Anterior cingulate cortex (tissue), 58 donors: ENCODE measurements around the gene MARK4.
"Not testable (repeated sequence)": the region's sequence is repeated elsewhere in the genome, so short reads cannot be mapped to it uniquely, and the experiment has no call there.

Experiments used
- DNase-seq, 58 donors: peaks; one replicate each; lab custom pipeline; 2025; lab: John Stamatoyannopoulos, UW

The MARK4 gene

DNA sequence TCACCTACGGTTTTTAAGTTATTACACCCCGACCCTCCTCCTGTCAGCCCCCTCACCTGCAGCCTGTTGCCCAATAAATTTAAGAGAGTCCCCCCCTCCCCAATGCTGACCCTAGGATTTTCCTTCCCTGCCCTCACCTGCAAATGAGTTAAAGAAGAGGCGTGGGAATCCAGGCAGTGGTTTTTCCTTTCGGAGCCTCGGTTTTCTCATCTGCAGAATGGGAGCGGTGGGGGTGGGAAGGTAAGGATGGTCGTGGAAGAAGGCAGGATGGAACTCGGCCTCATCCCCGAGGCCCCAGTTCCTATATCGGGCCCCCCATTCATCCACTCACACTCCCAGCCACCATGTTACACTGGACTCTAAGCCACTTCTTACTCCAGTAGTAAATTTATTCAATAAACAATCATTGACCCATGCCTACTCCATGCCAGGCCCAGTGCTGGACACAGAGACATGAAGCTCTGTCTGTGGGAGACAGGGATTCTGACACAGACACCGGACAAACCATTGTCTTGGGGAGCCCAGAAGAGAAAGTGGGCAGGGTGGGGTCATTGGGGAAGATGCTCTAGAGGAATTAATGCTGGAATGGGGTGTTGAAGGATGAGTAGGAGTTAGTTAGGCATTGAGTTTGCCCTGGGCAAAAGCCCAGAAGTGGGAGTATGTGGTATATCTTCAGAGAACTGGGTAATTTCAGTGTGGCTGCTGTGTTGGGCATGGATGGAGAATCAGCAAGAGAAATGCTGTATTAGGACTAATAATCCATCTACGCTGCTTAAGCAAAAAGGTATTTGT is 52.4 kb downstream of the MARK4 start:
- DNase-seq: no peak

DNA sequence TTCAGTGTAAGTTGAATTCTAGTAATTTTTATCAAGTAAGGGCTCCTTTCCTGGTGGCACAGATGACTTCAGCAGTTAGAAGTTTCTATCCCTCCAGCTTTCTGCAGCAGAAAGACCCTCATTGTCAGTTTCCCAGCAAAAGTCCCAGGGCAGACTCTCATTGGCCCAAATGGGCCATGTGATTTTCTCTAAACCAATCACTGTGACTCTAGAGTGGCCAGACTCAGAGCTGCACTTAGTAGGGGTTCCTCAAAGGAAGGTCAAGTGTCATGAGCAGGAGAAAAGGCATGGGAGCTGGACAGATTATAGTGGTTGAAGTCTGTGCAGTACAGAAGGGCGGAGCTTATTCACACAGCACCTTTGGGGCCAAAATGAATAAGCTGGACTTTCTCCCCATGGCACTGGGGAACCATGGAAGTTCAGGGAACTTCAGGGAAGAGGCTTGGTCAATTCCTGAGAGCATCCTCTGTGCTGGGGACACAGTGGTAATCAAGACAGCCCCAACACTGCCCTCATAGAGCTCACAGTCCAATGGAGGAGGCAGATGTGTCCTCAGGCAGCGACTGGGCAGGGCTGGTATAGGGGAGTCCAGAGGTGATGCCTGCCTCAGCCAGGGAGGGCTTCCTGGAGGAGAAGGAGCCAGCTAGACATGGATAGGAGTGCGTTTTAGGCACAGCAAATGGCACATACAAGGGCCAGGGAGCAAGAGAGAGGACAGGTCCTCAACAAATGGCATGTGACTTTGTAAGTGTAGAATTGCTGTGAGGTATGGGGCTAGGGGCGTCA is 53.3 kb downstream of the MARK4 start:
- no peak for DNase-seq

DNA sequence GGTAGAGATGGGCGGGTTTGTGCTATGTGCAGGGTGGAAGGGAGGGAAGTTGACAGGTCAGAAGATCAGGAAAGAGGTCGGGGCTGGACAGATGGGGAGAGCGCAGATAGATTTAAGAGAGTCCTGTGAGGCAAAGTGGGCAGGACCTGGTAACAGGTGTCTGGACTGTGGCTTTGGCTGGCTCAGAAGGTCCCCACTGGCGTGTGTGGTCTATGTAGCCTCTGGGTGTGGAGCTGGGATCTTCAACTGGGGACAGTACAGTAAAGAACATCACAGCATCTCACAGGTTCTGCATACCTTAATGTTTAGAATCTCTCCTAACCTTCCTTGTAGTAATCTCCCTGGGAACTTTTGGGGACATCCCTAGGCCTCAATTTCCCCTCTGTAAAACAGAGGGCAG is 53.9 kb downstream of the MARK4 start:
- no peak for DNase-seq

DNA sequence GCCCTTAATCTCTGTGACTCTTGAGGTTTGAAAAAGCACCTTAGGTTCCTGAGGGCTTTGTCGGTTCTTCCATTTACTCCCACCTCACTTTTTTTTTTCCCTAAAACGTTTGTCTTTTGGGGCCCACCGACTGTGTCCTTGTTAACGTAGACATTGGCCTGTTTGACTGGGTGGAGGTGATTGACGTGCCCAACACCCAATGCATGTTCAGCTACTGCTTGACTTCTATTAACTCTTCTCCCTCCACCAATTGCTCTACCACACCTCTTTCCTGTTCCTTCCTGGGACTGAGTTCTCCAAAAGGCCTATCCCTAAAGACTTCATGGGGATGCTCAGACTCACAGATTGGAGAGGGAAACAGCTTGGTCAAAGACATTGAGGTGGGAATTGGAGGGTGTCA is 54.4 kb downstream of the MARK4 start:
- no peak for DNase-seq

DNA sequence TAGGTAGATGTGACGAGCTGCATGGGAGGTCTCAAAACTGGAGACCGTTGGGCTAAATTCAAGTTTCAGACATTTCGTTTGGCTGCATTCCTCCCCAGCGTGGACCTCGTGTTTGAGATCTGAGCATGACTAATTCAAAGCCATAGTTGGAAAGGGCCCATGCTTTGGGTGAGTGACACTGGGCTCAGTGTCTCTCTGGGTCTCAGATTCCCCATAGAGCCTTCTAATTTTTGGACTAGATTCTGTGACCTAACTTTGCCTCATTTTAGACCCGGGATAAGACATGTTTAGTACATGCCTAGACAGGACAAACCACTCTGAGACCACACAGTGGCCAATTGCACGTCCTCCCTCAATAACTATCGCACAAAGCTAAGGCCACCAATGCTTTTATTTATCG is 55.0 kb downstream of the MARK4 start:
- DNase-seq: no peak

DNA sequence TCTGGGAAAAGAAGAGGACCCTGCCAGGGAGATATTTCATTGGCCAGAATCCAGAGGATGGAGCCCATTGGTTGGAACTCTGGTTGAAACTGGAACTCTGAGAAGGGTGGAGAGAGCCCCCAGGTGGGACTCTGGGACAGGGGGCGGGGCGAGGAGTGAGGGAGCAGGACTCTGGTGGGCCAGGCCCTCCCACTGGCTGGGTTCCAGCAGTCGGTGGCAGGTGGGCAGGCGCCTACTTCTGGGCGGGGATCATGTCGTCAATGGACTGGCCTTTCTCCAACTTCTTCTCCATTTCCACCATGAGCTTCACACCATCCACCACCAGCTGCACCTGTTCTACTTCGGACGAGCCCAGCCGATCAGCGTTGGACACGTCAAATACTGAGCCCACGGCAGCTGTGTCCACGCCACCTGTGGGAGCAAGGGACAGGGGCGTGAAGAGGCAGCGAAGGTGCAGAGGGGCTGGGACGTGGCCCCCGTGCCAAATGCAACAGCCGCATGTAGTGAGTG is 55.5 kb downstream of the MARK4 start:
- peak in 2 of 58 donors; percentile 8 to 30 for DNase-seq

DNA sequence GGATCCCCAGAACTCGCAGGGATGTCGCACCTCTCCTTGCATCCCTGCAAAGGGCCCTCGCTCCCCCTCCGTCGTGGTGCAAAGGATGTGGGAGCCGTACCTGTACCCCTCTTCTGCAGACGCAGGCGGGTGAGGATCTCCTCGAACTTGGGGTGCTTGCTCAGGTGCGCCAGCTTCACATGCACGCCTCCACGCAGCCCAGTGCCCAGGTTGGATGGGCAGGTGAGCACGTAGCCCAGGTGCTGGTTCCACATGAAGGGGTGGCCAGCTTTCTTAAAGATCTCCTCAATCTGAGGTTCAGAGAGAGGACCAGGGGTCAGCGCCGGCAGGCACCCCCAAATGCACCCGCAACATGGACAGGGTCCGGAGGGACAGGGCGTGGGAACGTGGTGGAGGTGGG is 56.3 kb downstream of the MARK4 start:
- no peak for DNase-seq

DNA sequence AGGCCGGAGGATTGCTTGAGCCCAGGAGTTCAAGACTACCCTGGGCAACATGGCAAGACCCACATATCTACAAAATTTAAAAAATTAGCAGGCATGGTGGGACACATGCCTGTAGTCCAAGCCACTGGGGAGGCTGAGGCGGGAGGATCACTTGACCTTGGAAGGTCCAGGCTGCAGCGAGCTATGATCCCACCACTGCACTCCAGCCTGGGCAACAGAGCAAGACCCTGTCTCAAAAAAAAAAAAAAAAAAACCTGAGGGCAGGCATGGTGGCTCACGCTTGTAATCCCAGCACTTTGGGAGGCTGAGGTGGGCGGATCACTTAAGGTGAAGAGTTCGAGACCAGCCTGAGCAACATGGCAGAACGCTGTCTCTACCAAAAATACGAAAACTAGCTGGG is 58.3 kb downstream of the MARK4 start:
- DNase-seq: not testable (repeated sequence)

DNA sequence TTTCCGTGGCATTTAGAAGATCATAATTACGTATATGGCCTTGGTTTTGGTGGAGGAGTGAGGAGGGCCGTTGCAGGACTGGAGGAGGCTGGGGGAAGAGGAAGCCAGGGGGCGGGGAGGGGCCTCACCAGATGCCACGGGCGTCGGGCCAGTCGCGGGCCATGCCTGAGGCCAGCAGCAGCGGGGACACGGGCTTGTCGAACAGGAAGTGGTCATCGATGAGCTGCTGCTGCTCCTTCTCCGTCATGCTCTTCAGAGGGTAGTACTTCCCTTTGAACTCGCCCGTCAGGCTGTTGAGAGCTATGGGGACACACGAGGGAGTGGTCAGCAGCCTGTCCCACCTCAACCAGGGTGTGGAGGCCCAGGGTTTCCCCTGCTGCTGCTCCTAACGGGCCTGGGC is 60.5 kb downstream of the MARK4 start:
- no peak for DNase-seq

DNA sequence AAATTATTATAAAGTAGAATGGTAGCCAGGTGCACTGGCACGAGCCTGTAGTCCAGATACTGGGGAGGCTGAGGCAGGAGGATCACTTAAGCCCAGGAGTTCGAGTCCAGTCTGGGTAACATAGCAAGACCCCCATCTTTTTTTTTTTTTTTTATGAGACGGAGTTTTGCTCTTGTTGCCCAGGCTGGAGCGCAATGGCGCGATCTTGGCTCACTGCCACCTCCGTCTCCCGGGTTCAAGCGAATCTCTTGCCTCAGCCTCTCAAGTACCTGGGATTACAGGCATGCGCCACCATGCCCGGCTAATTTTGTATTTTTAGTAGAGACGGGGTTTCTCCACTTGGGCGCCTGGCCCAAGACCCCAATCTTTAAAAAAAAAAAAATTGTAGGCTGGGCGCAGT is 61.2 kb downstream of the MARK4 start:
- not testable (repeated sequence) for DNase-seq

DNA sequence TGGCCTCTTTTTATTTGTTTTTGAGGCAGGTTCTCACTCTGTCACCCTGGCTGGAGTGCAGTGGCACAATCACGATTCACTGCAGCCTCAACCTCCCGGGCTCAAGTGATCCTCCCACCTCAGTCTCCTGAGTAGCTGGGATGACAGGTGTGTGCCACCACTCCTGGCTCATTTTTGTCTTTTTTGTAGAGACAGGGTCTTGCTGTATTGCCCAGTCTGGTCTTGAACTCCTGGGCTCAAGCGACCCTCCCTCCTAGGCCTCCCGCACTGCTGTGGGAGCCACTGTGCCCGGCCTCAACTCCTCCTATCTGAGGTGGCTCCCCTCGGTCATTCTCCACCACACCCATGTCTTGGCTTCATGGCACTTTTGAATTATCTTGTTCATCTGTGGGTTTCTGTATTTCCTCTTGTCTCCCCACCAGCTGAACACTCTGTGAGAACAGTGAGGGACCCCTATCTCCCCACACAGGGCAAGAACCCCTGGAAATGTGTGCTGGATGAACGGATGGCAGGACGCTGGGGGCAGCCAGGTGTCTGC is 63.7 kb downstream of the MARK4 start:
- DNase-seq: no peak

DNA sequence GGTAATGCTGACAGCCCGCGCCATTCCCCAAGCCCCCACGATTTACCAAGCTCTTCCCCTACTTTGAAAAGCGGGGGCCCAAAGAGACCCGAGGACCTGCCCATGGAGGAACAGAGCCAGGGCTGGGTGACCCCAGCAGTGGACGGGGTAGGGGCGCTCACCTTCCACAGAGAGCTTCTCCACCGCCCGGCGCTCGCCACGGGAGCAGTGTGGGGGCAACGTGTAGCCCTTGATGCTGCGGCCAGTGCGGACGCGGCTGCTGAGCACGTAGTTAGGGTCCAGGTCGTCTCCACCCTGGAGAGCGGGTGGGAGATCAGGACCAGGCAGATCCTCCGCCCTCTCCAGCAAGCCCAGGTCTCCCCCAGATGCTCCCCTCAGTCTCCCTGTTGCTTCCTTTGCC is 64.2 kb downstream of the MARK4 start:
- no peak for DNase-seq

DNA sequence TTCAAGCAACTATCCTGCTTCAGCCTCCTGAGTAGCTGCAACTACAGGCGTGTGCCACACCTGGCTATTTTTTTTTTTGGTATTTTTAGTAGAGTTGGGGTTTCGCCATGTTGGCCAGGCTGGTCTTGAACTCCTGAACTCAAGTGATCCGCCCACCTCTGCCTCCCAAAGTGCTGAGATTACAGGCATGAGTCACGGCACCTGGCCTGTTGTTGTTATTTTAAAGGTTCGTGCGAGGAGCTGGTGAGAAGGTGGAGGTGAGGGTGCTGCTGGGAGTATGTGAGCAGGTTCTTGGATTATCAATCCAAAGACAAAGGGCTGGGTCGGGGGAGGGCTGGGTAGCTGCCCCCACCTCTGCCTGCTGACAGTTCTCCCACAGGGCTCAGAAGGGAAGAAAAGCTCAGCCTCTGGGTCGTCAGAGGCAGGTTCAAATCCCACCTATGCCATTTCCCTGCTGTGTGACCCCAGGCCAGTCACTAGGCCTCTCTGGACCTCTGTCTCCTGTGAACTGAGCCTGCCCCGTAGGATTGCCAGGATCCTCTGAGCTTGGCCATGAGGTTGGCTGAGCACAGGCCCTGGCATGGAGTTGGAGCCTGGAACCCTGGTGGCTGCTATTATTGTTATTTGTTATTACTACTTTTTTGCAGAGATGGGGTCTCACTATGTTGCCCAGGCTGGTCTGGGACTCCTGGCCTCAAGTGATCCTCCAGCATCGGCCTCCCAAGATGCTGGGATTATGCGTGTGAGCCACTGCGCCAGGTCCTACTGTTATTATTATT is 70.1 kb downstream of the MARK4 start:
- DNase-seq: no peak

DNA sequence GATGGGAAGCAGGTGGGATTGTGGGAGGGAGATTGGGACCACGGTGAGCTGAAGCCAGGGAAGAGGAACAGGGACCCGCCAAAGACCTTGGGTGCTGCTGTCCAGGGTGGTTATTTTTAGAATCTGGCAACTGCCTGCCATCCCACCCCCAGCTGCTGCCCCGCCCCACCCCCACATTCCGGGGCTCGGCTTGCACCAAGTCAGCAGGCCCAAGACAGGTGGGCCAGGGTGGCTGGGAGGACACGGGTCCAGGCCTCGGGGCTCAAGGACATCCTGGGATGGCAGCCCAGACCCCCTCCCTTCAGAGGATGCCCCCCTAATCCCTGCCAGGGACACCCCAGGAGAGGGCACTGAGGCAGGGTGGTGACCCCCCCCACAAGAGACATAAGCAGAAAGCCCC is 70.8 kb downstream of the MARK4 start:
- DNase-seq: no peak

DNA sequence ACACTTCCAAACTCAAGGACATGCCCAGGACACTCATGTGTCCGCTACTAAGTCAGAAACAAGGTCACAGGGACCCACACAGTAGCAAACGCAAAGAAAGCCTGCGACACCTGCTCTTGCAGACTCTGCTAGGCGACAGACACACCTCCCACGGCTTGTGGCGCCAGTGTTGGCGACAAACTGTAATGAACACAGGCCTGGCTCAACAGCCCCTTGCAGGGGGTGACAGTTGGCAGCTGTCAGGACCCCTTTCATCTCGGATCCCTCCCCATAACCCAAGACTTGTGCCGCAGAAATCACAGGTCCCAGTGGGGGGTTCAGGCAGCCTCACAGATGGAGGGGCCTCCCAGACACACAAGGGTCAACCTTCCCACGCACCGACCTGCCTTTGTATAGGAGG is 71.2 kb downstream of the MARK4 start:
- peak in 1 of 58 donors; percentile 5 for DNase-seq

DNA sequence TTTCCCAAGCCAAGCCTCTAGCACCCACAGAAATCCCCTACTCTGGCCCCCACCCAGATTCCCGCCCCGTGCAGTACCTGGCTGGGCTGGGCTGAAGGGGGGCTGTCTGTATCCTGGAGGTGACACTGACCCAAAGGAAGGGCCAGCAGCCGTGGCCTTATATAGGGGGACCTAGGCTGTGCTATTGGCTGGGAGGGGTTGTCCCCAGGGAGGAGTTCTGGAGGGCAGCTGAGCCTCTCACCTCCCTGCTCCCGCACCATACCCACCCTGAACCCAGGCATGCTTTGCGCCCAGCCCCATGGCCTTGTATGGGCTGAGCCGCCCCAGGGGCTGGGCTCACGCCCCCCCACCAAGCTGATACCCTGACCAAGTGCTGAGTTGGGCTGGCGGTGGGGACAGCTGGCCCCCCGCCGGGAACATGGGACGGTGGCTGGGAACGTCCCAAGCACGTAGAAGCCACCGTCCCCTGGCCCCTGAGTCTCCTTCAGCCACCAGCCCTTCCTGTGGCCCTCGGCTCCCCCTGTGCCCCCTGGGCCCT is 71.7 kb downstream of the MARK4 start, which contains the start of gene CKM:
Gene CKM, minus strand, starts transcription at position 132 of the 538 bp plus-strand sequence. CDS start 3,162 bp downstream, outside the sequence.
- DNase-seq: no peak

DNA sequence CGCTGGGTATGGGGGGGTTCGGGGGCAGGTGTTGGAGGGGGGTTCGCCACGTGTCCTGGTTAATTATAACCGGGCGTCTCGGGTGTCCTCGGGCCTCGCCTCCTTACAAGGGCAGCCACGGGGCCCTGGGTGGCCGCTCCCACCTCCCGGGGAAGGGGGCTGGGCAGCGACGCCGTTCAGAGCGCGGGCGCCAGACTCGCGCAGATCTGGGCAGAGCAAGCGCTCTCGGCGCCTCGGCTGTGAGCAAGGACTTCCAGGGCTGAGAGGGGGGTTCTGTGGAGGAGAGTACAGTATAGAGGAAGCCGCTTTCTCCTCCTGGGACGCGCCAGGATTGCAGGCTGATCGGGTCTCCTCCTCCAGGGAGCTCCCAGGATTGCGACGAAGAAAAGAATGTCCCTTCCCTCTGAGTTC is 72.6 kb downstream of the MARK4 start:
- DNase-seq: peak in 5 of 58 donors; percentile 5 to 15 (median 7)

DNA sequence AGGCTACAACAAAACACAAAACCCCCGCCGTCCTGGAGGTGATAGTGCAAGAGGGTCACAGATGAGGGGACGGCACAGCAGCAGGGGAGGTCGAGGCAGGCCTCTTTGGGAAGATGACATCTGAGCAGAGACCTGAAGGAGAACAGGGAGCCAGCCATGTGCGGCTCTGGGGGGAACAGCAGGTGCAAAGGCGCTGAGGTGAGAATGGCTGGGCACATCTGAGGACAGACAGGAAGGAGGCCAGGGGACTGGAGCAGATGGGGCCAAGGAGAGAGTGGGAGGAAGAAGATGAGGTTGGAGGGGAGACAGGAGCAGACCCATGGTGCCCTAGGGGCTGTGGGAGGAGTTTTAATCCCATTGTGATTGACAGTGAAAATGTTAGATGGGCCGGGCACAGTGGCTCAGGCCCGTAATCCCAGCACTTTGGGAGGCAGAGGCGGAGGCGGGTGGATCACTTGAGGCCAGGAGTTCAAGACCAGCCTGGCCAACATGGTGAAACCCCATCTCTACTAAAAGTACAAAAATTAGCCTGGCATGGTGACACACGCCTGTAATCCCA is 73.4 kb downstream of the MARK4 start:
- DNase-seq: no peak

DNA sequence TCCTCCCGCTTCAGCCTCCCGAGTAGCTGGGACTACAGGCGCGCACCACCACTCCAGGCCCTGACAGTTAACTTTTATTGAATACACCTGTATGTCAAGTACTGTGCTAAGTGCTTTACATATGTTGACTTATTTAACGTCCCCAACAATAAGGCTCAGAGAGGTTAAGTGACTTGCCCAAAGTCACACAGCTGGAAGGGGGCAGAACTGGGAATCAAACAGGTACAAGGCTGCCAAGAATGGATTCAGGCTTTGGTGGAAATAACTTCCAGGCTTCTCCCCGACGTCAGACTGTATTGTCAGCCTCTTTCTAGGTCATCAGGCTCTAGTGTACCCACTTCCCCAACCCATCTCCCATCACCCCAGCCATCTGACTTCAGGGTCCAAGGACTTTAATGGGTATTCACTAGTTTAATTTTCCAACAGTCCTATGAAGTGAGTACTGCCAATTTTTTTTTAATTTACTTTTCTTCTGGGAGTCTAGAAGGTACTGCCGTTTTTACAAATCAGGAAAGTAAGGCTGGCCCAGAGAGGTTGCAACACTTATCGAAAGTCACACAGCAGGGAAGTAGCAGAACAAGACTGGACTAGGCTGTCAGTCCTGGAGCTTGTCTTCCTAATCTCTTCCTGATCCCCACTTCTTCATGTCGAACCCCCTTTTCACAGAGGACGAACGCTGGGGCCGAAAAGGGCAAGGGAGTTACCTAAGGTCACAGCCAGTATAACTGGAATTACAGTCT is 76.5 kb downstream of the MARK4 start:
- DNase-seq: no peak
